Hepatocyte (in vitro differentiated cells): Measurements from ENCODE around the gene BMP2. TPM values are rescaled to one million over a fixed set of nuclear protein-coding genes. Genes with fewer than 3 reads are reported as not detected.

Experiments used
- DNase-seq: peaks from one replicate; pipeline ENCODE4 v3.0.0-alpha.2; 2016; ENCODE audit warnings: low spot score
- H2AFZ ChIP-seq: fragments of 200-600 bp; sonication (generic); 2 replicates; pipeline ENCODE4 v1.6.0; 2016; ENCODE audit warnings: antibody characterized with exemption, mild to moderate bottlenecking
- H3K27ac ChIP-seq: fragments of 200-600 bp; sonication (generic); 2 replicates; pipeline ENCODE4 v1.5.1; 2016; ENCODE audit warnings: mild to moderate bottlenecking
- H3K27me3 ChIP-seq: fragments of 200-600 bp; sonication (generic); 2 replicates; pipeline ENCODE4 v1.6.1; 2016
- H3K36me3 ChIP-seq: fragments of 200-600 bp; sonication (generic); replicated peaks from 2 replicates; pipeline ENCODE4 v1.5.1; 2016; ENCODE audit warnings: low read depth; ENCODE audit not compliant: insufficient read depth
- H3K4me1 ChIP-seq: fragments of 200-600 bp; sonication (generic); 2 replicates; pipeline ENCODE4 v1.5.1; 2016; ENCODE audit warnings: mild to moderate bottlenecking, moderate library complexity; ENCODE audit not compliant: insufficient read depth
- H3K4me2 ChIP-seq: fragments of 200-600 bp; sonication (generic); 2 replicates; pipeline ENCODE4 v1.6.0; 2016
- H3K4me3 ChIP-seq: fragments of 200-600 bp; sonication (generic); 2 replicates; pipeline ENCODE4 v1.5.1; 2016; ENCODE audit warnings: mild to moderate bottlenecking
- H3K79me2 ChIP-seq: fragments of 200-600 bp; sonication (generic); 2 replicates; pipeline ENCODE4 v1.6.0; 2017; ENCODE audit warnings: mild to moderate bottlenecking
- H3K9me2 ChIP-seq: fragments of 200-600 bp; sonication (generic); replicated peaks from 2 replicates; pipeline ENCODE4 v1.6.0; 2017; ENCODE audit warnings: mild to moderate bottlenecking; ENCODE audit not compliant: insufficient read depth
- H3K9me3 ChIP-seq: fragments of 200-600 bp; sonication (generic); 2 replicates; pipeline ENCODE4 v1.5.1; 2016; ENCODE audit warnings: low read depth, mild to moderate bottlenecking
- H4K20me1 ChIP-seq: fragments of 200-600 bp; sonication (generic); 2 replicates; pipeline ENCODE4 v1.6.0; 2016; ENCODE audit warnings: mild to moderate bottlenecking; ENCODE audit not compliant: insufficient read depth, poor library complexity, severe bottlenecking
- CTCF ChIP-seq: fragments of 200-600 bp; sonication (generic); IDR thresholded peaks from 2 replicates; pipeline ENCODE4 v1.5.1; 2016; ENCODE audit warnings: antibody characterized with exemption, mild to moderate bottlenecking; ENCODE audit not compliant: poor library complexity
- EZH2 ChIP-seq: fragments of 200-600 bp; sonication (generic); IDR thresholded peaks from 2 replicates; pipeline ENCODE4 v1.6.1; 2016; ENCODE audit warnings: antibody characterized with exemption, mild to moderate bottlenecking, borderline replicate concordance
- EZH2phosphoT487 ChIP-seq: fragments of 200-600 bp; sonication (generic); IDR thresholded peaks from one replicate; pipeline ENCODE4 v1.6.1; 2018; ENCODE audit warnings: antibody characterized with exemption, mild to moderate bottlenecking, low read depth, moderate library complexity; ENCODE audit not compliant: unreplicated experiment, severe bottlenecking
- WGBS: methylation state at CpG from one replicate; pipeline ENCODE4 v1.1.6; 2016; ENCODE audit warnings: low lambda C conversion rate; ENCODE audit errors: missing lambda C conversion rate; 5-methylcytosine and 5-hydroxymethylcytosine counted together
- polyA plus RNA-seq: library from polyadenylated mRNA; unstranded; fragments of >200 nt; fragmentation: Nextera tagmentation; extraction: Ambion mirVana; gene quantifications from 2 replicates; pipeline ENCODE4 v1.2.1, GENCODE V29; 2016
- total RNA-seq: library from RNA; depleted of rRNA; stranded (reverse); fragments of >200 nt; gene quantifications from 2 replicates; pipeline ENCODE4 v1.2.3, GENCODE V29; 2014

BMP2 gene
- total and polyA plus RNA-seq, 2 experiments from 2014 or later = 64.6 to 72.0 TPM

DNA sequence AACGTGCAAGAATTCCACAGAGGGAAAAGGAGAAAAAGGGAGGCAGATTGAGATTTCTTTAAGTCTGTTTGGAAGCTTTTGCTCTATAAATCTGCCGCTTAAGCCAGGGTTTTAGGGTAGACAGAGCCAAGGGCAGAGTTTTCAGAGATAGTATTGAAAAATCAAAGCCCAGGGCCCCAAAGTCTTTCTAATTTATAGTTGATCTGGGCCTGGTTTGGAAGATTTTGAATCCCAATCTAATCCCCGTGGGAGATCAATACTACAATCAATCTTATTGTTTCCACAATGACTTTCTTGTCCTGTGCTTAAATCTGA, 3.3 kb downstream of the BMP2 start:
- no peak for TF ChIP-seq CTCF
- TF ChIP-seq EZH2 = no peak
- TF ChIP-seq EZH2phosphoT487 = no peak
- DNase-seq = no peak
- Histone ChIP-seq H3K79me2 (peaks cover 80% of the 10 kb centered on the region), H2AFZ (no peak overlapping the region), H3K4me3 (peak overlapping the region; percentile 94), H3K9me3 (no peaks in the 10 kb centered on the region), H3K4me2 (peak overlapping the region; percentile 77), H4K20me1 (peaks cover 70% of the 10 kb centered on the region), H3K9me2 (no peaks in the 10 kb centered on the region), H3K27me3 (no peaks in the 10 kb centered on the region), H3K27ac (peak overlapping the region; percentile 37), H3K36me3 (peaks cover 4% of the 10 kb centered on the region), H3K4me1 (peaks cover 9% of the 10 kb centered on the region)
- WGBS = 9% methylated on average over 3 of the region's 3 CpGs

GRCh38 chr20:6780433-6781190, 13.1 kb downstream of the BMP2 start:
- Histone ChIP-seq H2AFZ (no peak overlapping the region), H3K27ac (no peak overlapping the region), H3K27me3 (no peaks in the 10 kb centered on the region), H3K9me3 (no peaks in the 10 kb centered on the region), H3K79me2 (peaks cover 34% of the 10 kb centered on the region), H3K36me3 (no peaks in the 10 kb centered on the region), H3K4me3 (no peak overlapping the region), H3K4me2 (no peak overlapping the region), H4K20me1 (peaks cover 21% of the 10 kb centered on the region), H3K9me2 (no peaks in the 10 kb centered on the region), H3K4me1 (peaks cover 9% of the 10 kb centered on the region)
- TF ChIP-seq EZH2 (no peak), CTCF (no peak), EZH2phosphoT487 (no peak)
- no peak for DNase-seq
- WGBS = 53% methylated on average over 5 of the region's 5 CpGs

DNA sequence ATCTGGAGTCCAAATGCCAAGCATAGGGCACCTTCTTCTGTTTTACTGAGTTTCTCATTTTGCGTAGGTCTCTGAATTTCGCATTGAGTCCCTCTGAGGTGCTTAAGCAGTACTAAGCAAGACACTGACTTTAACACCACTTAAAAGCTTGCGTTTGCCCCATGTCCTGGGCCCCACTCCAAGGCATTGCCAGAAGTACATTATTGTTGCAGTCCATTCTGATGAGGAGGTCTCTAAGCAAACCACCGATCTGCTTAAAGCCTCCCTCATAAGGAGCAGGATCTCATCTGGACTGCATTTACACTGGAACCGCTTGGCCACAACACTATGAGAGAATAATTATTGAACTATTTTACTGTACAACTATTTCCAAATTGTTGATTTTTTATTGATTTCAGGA, 16.3 kb downstream of the BMP2 start:
- Histone ChIP-seq H3K27me3 (no peaks in the 10 kb centered on the region), H3K36me3 (no peaks in the 10 kb centered on the region), H3K9me2 (no peaks in the 10 kb centered on the region), H3K9me3 (no peaks in the 10 kb centered on the region), H3K4me1 (peaks cover 9% of the 10 kb centered on the region), H3K4me3 (no peak overlapping the region), H3K27ac (peak overlapping the region; percentile 46), H2AFZ (no peak overlapping the region), H4K20me1 (no peaks in the 10 kb centered on the region), H3K79me2 (peaks cover 9% of the 10 kb centered on the region), H3K4me2 (peak overlapping the region; percentile 20)
- no peak for TF ChIP-seq CTCF
- no peak for TF ChIP-seq EZH2phosphoT487
- no peak for TF ChIP-seq EZH2
- peak; percentile 26 for DNase-seq
- WGBS = 59% methylated on average over 5 of the region's 5 CpGs

GRCh38 chr20:6784210-6784631, 16.7 kb downstream of the BMP2 start:
- Histone ChIP-seq H3K9me3 (no peaks in the 10 kb centered on the region), H3K79me2 (peaks cover 7% of the 10 kb centered on the region), H2AFZ (no peak overlapping the region), H3K4me1 (peaks cover 9% of the 10 kb centered on the region), H3K27me3 (no peaks in the 10 kb centered on the region), H3K4me3 (no peak overlapping the region), H3K27ac (peak overlapping the region; percentile 46), H3K4me2 (peak overlapping the region; percentile 20), H3K36me3 (no peaks in the 10 kb centered on the region), H4K20me1 (no peaks in the 10 kb centered on the region), H3K9me2 (no peaks in the 10 kb centered on the region)
- DNase-seq = peak; percentile 20
- 48% methylated on average over 5 of the region's 5 CpGs for WGBS
- TF ChIP-seq EZH2phosphoT487 (peak; percentile 39), EZH2 (no peak)
